K562 (cell line): Measurements from ENCODE around the gene PTH1R. TPM values are rescaled to one million over a fixed set of nuclear protein-coding genes. Genes with fewer than 3 reads are reported as not detected.

Experiments
- ASH1L ChIP-seq: fragments of 450-650 bp; IDR thresholded peaks from 2 replicates; pipeline ENCODE4 v1.6.1; 2018; ENCODE audit warnings: borderline replicate concordance, mild to moderate bottlenecking, low read depth; ENCODE audit not compliant: partially characterized antibody
- DMBX1 ChIP-seq: fragments of 250-450 bp; sonication (Bioruptor Pico); IDR thresholded peaks from 2 replicates; pipeline ENCODE4 v1.8.0; 2022; ENCODE audit warnings: inconsistent platforms, mild to moderate bottlenecking, moderate library complexity, borderline replicate concordance
- NFIX ChIP-seq: fragments of 250-450 bp; sonication (Bioruptor Pico); IDR thresholded peaks from 2 replicates; pipeline ENCODE4 v1.4.0; 2020; ENCODE audit warnings: low read depth, mild to moderate bottlenecking, moderate library complexity
- OTX1 ChIP-seq: fragments of 450-650 bp; formaldehyde crosslinking; IDR thresholded peaks from 2 replicates; pipeline ENCODE4 v1.4.0; 2022; ENCODE audit warnings: mild to moderate bottlenecking
- RBBP5 ChIP-seq: fragments of 200-600 bp; sonication (generic); IDR thresholded peaks from 2 replicates; pipeline ENCODE4 v1.6.1; 2012; ENCODE audit warnings: borderline replicate concordance, mild to moderate bottlenecking, low read length, control low read depth, inconsistent platforms; ENCODE audit not compliant: insufficient read depth, poor library complexity, severe bottlenecking
- SRSF7 ChIP-seq: fragments of 200-400 bp; formaldehyde crosslinking; optimal IDR thresholded peaks from 2 replicates; pipeline ENCODE3; 2017; ENCODE audit warnings: mild to moderate bottlenecking, low read depth, low read length
- ZBTB1 ChIP-seq: sonication (generic); formaldehyde crosslinking; IDR thresholded peaks from 2 replicates; pipeline ENCODE4 v1.8.1; 2023; ENCODE audit warnings: missing genetic modification reagents, low read depth, mild to moderate bottlenecking, borderline replicate concordance
- ZBTB40 ChIP-seq, 2 experiments: fragments of 450-650 bp in 1 of 2; sonication (generic) in 1 of 2; formaldehyde crosslinking in 1 of 2; IDR thresholded peaks; 2 replicates each; pipeline versions ENCODE4 v1.7.1 to v1.9.0; 2016 to 2022; ENCODE audit warnings: inconsistent platforms in 1 of 2, mild to moderate bottlenecking in 1 of 2, missing genetic modification reagents in 1 of 2
- ZNF780A ChIP-seq: fragments of 250-450 bp; sonication (Bioruptor Pico); IDR thresholded peaks from 2 replicates; pipeline ENCODE4 v1.5.0; 2021; ENCODE audit warnings: mild to moderate bottlenecking
- ZNF79 ChIP-seq: fragments of 250-450 bp; sonication (Bioruptor Pico); IDR thresholded peaks from 2 replicates; pipeline ENCODE4 v1.4.0; 2020; ENCODE audit warnings: low read depth, mild to moderate bottlenecking, moderate library complexity
- polyA plus RNA-seq, 8 experiments: library from polyadenylated mRNA; depleted of rRNA in 4 of 8; stranded (reverse) in 5 of 8; unstranded in 3 of 8; fragments of >200 nt; fragmentation: Nextera tagmentation in 2 of 8; fragmentation: Illumina TruSeq in 1 of 8; extraction: Ambion mirVana in 2 of 8; extraction: Trizol in 1 of 8; gene quantifications; 2 replicates each; pipeline versions ENCODE4 v1.2.1 to v1.2.3, GENCODE V29; 2011 to 2014; ENCODE audit warnings: inconsistent platforms in 1 of 8, missing spikeins in 1 of 8
- total RNA-seq, 7 experiments: library from RNA; depleted of rRNA in 6 of 7; stranded (reverse); fragments of >200 nt in 6 of 7; fragmentation: Illumina TruSeq in 2 of 7; extraction: Trizol in 2 of 7; gene quantifications; 2 replicates each; pipeline versions ENCODE4 v1.2.1 to v1.2.3, GENCODE V29; 2011 to 2021; ENCODE audit warnings: low replicate concordance in 1 of 7
- TF ChIP-seq, protein P1 (sequence below): fragments of 450-650 bp; formaldehyde crosslinking; IDR thresholded peaks from 2 replicates; pipeline ENCODE4 v1.4.0; 2020; ENCODE audit warnings: mild to moderate bottlenecking, moderate library complexity
- TF ChIP-seq, protein P2 (sequence below), 2 experiments: fragments of 250-450 bp in 1 of 2; fragments of 450-650 bp in 1 of 2; sonication (Bioruptor Pico) in 1 of 2; IDR thresholded peaks; 2 replicates each; pipeline versions ENCODE4 v1.6.1 to v1.8.0; 2016 to 2021; ENCODE audit warnings: mild to moderate bottlenecking in 2 of 2, moderate library complexity in 2 of 2, missing compliant biosample characterization in 1 of 2, missing genetic modification characterization in 1 of 2

The PTH1R gene
- total and polyA plus RNA-seq, 9 of the 15 experiments (the other 6 are each of a cell fraction or from before 2014, with no cell fraction given) = not detected

GRCh38 chr3:46885612-46886011 is 8.1 kb downstream of the PTH1R start (continued):
- no peak for TF ChIP-seq ZBTB40 (IDR thresholded peaks at IDR 0.05)
- TF ChIP-seq ZBTB40 (CRISPR knock-in tag; IDR thresholded peaks at IDR 0.05) = no peak
- no peak for TF ChIP-seq ZNF79
- TF ChIP-seq, protein P1, sequence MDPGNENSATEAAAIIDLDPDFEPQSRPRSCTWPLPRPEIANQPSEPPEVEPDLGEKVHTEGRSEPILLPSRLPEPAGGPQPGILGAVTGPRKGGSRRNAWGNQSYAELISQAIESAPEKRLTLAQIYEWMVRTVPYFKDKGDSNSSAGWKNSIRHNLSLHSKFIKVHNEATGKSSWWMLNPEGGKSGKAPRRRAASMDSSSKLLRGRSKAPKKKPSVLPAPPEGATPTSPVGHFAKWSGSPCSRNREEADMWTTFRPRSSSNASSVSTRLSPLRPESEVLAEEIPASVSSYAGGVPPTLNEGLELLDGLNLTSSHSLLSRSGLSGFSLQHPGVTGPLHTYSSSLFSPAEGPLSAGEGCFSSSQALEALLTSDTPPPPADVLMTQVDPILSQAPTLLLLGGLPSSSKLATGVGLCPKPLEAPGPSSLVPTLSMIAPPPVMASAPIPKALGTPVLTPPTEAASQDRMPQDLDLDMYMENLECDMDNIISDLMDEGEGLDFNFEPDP (CRISPR knock-in tag) = no peak
- TF ChIP-seq RBBP5 = no peak
- TF ChIP-seq ZNF780A = no peak
- no peak for TF ChIP-seq OTX1 (CRISPR knock-in tag)
- TF ChIP-seq SRSF7 = no peak
- no peak for TF ChIP-seq ZBTB1 (CRISPR knock-in tag)
- no peak for TF ChIP-seq DMBX1
- peak; percentile 86 for TF ChIP-seq NFIX (CRISPR knock-in tag)
- TF ChIP-seq ASH1L = no peak
- TF ChIP-seq, protein P2, sequence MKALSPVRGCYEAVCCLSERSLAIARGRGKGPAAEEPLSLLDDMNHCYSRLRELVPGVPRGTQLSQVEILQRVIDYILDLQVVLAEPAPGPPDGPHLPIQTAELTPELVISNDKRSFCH (CRISPR knock-in tag; IDR thresholded peaks at IDR 0.05) = no peak
- TF ChIP-seq, protein P2 (tag; IDR thresholded peaks at IDR 0.05) = no peak
